ENCODE measurements around the gene LILRB5.
"Not testable (repeated sequence)": the region's sequence is repeated elsewhere in the genome, so short reads cannot be mapped to it uniquely, and the experiment has no call there.

LILRB5 gene

DNA sequence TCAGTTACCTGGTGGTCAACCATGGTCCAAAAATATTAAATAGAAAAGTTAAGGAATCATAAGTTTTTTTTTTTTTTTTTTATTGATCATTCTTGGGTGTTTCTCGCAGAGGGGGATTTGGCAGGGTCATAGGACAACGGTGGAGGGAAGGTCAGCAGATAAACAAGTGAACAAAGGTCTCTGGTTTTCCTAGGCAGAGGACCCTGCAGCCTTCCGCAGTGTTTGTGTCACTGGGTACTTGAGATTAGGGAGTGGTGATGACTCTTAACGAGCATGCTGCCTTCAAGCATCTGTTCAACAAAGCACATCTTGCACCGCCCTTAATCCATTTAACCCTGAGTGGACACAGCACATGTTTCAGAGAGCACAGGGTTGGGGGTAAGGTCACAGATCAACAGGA, 42.9 kb downstream of the LILRB5 start:
- DNase-seq (ENCODE audit: low spot score): not testable (repeated sequence)

- no peak for DNase-seq (ENCODE audit: low spot score)
Measured at GRCh38 chr19:54211235-54211634, 45.8 kb downstream of the LILRB5 start.

DNA sequence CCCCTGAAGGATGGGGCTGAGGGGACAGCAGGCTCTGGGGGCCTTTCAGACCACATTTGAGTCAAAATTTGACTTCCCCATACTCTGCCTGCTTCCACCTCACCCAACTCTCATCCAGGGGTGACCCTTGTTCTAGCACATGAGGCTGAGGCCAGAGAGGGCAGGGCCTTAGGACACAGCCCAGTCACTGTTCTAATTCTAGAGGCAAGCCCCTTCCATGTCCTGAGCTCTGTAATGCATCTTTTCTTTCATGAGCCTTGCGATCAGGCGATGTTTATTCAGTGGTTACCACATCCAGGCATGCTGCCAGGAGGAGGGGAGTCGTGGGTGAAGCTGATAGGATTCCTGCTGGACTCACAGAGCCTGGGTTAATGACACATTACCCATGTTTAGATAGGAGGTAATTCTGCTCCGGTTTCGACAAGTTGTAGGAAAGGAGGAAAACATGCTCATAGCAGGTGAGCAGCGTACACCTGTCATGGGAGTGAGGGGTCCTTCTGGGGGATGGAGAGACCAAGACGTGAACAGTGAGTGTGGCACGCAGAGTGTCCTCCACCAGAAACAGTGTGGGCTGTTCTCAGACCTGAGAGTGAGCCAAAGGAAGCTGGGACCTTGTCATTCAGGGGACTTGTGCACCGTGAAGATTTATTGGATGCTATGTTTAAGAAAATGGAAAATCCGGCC, 47.1 kb downstream of the LILRB5 start:
- peak; percentile 91 for DNase-seq (ENCODE audit: low spot score)

- peak; percentile 66 for DNase-seq (ENCODE audit: low spot score)
Measured at GRCh38 chr19:54209058-54209810, 47.8 kb downstream of the LILRB5 start.

DNA sequence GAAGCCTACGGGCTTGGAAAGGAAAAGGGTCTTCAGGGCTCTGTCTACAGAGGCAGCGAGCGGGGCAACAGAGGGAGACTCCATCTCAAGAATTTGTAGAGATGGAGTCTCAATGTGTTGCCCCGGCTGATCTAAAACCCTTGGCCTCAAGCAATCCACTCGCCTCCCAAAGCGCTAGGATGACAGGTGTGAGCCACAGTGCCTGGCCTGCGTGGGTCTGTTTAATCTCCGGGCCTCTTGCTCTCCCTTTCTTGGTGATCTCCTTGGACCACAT, 48.4 kb downstream of the LILRB5 start:
- DNase-seq (ENCODE audit: low spot score): no peak

DNA sequence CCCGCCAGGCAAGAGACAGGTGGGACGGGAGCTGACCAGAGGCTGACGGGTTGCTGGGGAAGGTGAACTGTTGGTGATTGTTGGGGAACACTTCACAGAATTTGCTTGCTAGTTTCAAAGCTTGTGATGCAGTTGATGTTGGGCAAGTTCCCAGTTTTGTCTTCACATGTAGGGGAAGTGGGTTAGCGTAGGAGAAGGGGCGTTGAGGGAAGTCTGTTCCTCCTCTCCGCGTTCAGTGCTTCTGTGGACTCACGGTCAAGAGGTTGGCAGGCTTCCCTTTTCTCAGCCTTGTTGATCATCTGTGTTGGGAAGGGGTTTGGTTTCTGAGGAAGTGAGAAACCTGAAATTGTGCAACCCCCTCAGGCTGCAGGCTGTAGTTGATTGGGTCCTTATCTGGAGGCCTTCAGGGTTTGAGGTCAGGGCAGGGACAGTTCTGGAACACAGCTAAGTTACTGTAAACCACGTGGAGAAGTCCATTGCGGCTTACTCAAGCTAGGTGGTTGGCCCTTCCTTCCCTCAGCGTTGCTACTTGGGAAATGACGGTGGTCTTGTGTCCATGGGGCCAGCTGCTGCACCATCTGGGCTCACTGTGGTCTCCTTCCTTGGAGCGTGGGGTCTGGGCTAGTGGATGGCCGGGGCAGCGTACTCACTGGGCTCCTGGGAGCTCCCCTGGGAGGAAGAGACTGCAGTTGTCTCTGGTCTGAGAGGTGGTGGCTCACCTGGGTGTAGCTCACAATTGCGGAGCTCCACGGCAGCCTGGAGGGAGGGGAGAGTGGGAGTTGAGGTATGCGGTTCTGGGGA, 48.9 kb downstream of the LILRB5 start:
- DNase-seq (ENCODE audit: low spot score): peak; percentile 86

DNA sequence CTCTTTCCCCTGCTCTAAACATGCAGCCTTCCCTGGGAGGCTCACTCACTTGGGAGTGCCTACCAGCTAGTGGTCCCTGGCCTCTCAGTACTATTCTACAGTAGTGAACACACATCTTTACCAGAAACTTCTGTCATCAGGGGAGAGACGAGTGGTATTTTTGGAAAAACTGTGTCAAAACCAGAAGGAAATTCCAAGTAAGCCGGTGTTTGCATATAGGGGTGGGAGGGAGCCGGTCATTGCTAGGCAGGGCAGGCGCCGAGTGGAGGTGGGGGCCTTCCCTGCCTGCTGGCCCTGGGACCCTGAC, 49.4 kb downstream of the LILRB5 start:
- DNase-seq (ENCODE audit: low spot score): no peak

- DNase-seq (ENCODE audit: low spot score): not testable (repeated sequence)
Measured at GRCh38 chr19:54207193-54207592, 49.9 kb downstream of the LILRB5 start.

- no peak for DNase-seq (ENCODE audit: low spot score)
Measured at GRCh38 chr19:54206831-54207177, 50.3 kb downstream of the LILRB5 start.

DNA sequence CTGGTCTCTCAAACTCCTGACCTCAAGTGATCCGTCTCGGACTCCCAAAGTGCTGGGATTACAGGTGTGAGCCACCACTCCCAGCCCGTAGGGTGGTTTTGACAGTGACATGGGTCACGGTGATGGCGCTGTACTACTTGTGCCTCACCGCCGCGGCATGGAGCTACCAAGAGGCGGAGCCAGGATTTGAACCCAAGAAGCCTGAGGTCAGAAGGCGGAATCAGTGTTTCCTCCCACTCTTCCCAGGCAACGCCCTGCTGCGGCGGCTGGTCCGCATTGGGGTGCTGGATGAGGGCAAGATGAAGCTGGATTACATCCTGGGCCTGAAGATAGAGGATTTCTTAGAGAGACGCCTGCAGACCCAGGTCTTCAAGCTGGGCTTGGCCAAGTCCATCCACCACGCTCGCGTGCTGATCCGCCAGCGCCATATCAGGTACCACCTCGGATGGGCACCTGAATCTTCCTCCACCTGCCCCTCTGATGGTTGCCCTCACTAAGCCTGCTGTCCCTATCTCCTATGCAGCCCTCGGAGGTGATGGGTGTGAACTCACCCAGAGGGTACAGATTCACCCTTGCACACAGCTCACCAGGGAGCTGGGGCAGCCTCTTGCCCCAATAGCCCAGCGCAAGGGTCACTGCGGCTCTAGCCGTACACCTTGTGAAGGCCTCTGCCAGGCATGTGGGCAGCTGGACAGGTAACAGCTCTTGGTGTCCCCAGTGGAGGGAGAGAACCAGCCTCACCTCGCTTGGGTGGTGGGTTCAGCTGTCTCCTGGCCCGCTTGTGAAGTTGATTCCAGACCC, 50.8 kb downstream of the LILRB5 start:
- no peak for DNase-seq (ENCODE audit: low spot score)

GRCh38 chr19:54204767-54205468, 52.2 kb downstream of the LILRB5 start:
- no peak for DNase-seq (ENCODE audit: low spot score)

DNA sequence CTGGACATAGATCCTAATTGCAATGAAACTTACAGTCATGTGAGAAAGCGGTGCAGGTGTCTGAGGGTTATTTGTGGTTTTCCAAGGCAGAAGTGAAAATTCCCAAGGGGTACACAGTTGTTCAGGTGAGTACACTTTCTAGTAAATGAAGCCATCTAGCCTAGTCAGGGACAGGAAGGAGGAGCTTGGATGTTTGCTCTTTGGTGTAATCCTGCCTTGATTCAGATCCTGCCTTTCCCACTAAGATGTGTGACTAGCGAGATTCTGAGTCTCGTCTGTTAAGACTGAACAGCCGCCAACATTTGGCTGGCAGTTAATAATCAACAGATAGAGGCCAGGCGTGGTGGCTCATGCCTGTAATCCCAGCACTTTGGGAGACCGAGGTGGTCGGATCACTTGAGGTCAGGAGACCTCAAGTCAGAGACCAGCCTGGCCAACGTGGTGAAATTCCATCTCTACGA, 53.9 kb downstream of the LILRB5 start:
- DNase-seq (ENCODE audit: low spot score): no peak

- no peak for DNase-seq (ENCODE audit: low spot score)
Measured at GRCh38 chr19:54201980-54202379, 55.1 kb downstream of the LILRB5 start.

- DNase-seq (ENCODE audit: low spot score): no peak
Measured at GRCh38 chr19:54201172-54201701, 55.8 kb downstream of the LILRB5 start.
